Endodermal cell (in vitro differentiated cells): Measurements from ENCODE around the gene IMMP2L. TPM values are rescaled to one million over a fixed set of nuclear protein-coding genes. Genes with fewer than 3 reads are reported as not detected.

ENCODE experiments used
- DNase-seq: peaks from one replicate; pipeline ENCODE4 v3.0.0-alpha.2; 2017
- H3K27ac ChIP-seq: 2 replicates; pipeline ENCODE4 v1.5.1; 2013; ENCODE audit warnings: mild to moderate bottlenecking, low read depth, low read length, moderate library complexity
- H3K27me3 ChIP-seq: 2 replicates; pipeline ENCODE4 v1.6.1; 2013; ENCODE audit warnings: mild to moderate bottlenecking, low read length, moderate library complexity; ENCODE audit not compliant: insufficient read depth, control insufficient read depth, poor library complexity, severe bottlenecking
- H3K36me3 ChIP-seq: 2 replicates; pipeline ENCODE4 v1.7.0; 2013; ENCODE audit warnings: mild to moderate bottlenecking, low read length, moderate library complexity; ENCODE audit not compliant: control insufficient read depth, insufficient read depth
- H3K4me1 ChIP-seq: one replicate; pipeline ENCODE4 v1.7.0; 2013; ENCODE audit warnings: low read length; ENCODE audit not compliant: control insufficient read depth, insufficient read depth
- H3K4me3 ChIP-seq: 2 replicates; pipeline ENCODE4 v1.5.1; 2013; ENCODE audit warnings: mild to moderate bottlenecking, low read length, moderate library complexity
- H3K9ac ChIP-seq: 2 replicates; pipeline ENCODE4 v1.6.1; 2013; ENCODE audit warnings: mild to moderate bottlenecking, low read length, moderate library complexity; ENCODE audit not compliant: poor library complexity, severe bottlenecking; ENCODE audit errors: extremely low read depth
- H3K9me3 ChIP-seq: 2 replicates; pipeline ENCODE4 v1.6.1; 2013; ENCODE audit warnings: mild to moderate bottlenecking, low read length, moderate library complexity; ENCODE audit not compliant: control insufficient read depth
- H3K27ac Mint-ChIP-seq: 2 replicates; pipeline ENCODE4 v1.8.0; 2020; ENCODE audit warnings: mixed read lengths
- H3K27me3 Mint-ChIP-seq: 2 replicates; pipeline ENCODE4 v1.8.0; 2021; ENCODE audit warnings: mild to moderate bottlenecking, mixed read lengths; ENCODE audit not compliant: insufficient read depth
- H3K36me3 Mint-ChIP-seq: 2 replicates; pipeline ENCODE4 v1.8.0; 2020; ENCODE audit warnings: low read depth, mixed read lengths
- H3K4me1 Mint-ChIP-seq: 2 replicates; pipeline ENCODE4 v1.8.0; 2020; ENCODE audit warnings: mixed read lengths
- H3K4me3 Mint-ChIP-seq: 2 replicates; pipeline ENCODE4 v1.8.0; 2020; ENCODE audit warnings: mild to moderate bottlenecking, moderate library complexity, mixed read lengths
- H3K9me3 Mint-ChIP-seq: 2 replicates; pipeline ENCODE4 v1.8.0; 2020; ENCODE audit warnings: mild to moderate bottlenecking, mixed read lengths
- WGBS, 2 experiments: methylation state at CpG; one replicate each; pipeline versions ENCODE4 v1.1.5 to v1.1.7; 2013; ENCODE audit warnings: missing lambda C conversion rate in 2 of 2, mixed read lengths in 1 of 2; ENCODE audit not compliant: insufficient coverage in 1 of 2, insufficient read length in 1 of 2; 5-methylcytosine and 5-hydroxymethylcytosine counted together
- total RNA-seq, 2 donors: library from RNA; stranded (reverse); fragmentation: NEBNext Ultra II Directional in 1 of 2; extraction: Animal tissue kit (Norgen Biotek cat#: 25700) in 1 of 2; gene quantifications; 2 replicates in 1 of 2; 3 replicates in 1 of 2; pipeline ENCODE4 v1.2.1, GENCODE V29; 2021
- TF ChIP-seq, protein P1 (sequence below): fragments of 200-600 bp; sonication (generic); conservative IDR thresholded peaks from 2 replicates; pipeline ENCODE4 v1.5.0; 2021; ENCODE audit warnings: antibody characterized with exemption, mild to moderate bottlenecking

Gene IMMP2L
- total RNA-seq, 2 donors from 2014 or later, result 17.7 to 19.4 TPM

DNA sequence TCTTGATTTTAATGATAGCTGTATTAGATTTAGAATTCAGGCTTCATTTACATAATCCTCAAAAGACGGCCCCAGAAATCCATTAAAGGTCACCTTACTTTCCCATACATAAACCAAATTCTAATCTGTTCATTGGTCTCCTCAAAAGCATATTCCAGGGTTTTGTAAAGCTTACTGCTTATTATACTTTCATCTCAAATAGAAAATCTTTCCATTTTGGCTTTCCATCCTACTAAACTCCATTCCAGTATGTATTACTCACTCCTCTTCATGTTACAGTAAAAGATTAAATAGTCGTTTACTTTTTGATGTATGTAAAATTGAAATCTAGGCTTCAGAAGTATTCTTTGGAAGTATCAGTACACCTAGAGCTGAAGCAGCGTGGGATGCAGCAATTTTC lies 614.9 kb downstream of the IMMP2L start:
- no peaks in the 10 kb centered on the region for H3K36me3 Mint-ChIP-seq
- H3K27me3 ChIP-seq, result no peaks in the 10 kb centered on the region
- WGBS, 2 experiments, result 94 to 100% methylated on average over 1 to 3 of the region's 3 CpGs
- no peaks in the 10 kb centered on the region for H3K9me3 ChIP-seq
- H3K4me3 ChIP-seq, result no peak overlapping the region
- peaks cover 3% of the 10 kb centered on the region for H3K4me1 ChIP-seq
- H3K4me3 Mint-ChIP-seq, result no peak overlapping the region
- H3K27ac ChIP-seq, result no peak overlapping the region
- DNase-seq, result no peak
- TF ChIP-seq, protein P1, sequence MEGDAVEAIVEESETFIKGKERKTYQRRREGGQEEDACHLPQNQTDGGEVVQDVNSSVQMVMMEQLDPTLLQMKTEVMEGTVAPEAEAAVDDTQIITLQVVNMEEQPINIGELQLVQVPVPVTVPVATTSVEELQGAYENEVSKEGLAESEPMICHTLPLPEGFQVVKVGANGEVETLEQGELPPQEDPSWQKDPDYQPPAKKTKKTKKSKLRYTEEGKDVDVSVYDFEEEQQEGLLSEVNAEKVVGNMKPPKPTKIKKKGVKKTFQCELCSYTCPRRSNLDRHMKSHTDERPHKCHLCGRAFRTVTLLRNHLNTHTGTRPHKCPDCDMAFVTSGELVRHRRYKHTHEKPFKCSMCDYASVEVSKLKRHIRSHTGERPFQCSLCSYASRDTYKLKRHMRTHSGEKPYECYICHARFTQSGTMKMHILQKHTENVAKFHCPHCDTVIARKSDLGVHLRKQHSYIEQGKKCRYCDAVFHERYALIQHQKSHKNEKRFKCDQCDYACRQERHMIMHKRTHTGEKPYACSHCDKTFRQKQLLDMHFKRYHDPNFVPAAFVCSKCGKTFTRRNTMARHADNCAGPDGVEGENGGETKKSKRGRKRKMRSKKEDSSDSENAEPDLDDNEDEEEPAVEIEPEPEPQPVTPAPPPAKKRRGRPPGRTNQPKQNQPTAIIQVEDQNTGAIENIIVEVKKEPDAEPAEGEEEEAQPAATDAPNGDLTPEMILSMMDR, result no peak
- H3K4me1 Mint-ChIP-seq, result peaks cover 24% of the 10 kb centered on the region
- no peaks in the 10 kb centered on the region for H3K9me3 Mint-ChIP-seq
- H3K36me3 ChIP-seq, result no peaks in the 10 kb centered on the region
- H3K27me3 Mint-ChIP-seq, result no peaks in the 10 kb centered on the region
- no peak overlapping the region for H3K9ac ChIP-seq
- no peak overlapping the region for H3K27ac Mint-ChIP-seq

DNA sequence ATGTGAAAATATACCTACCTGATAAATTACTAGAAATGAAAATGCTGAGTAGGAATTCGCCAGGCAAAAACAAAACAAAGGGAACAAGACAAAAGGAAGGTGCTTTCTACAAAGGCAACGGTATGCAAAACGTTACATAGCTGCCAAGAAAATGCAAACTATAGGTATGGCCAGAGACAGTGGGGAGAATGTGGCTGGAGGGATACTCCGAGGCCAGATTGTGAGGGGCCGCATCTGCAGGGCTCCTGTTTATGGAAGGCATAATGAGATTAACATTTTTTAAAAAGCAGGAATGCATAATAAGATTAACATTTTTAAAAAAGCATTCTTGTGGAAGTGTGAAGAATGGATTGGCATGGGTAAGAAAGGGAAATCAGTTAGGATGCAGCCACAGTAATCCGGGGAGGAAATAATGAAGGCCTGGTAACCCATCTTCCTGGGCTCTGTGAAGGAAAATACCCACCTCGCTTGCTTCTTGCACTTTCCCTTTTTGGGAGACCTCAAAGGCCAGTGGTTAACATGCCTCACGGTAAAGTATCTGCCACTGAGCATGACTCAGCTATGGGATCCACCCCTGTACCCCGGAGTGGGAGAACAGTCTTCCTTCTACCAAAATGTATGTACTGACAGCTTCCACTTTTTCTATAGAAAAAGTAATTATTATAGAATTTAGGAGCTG lies 617.2 kb downstream of the IMMP2L start:
- TF ChIP-seq, protein P1, result no peak
- Mint-ChIP-seq H3K4me1 (peaks cover 30% of the 10 kb centered on the region), H3K36me3 (no peaks in the 10 kb centered on the region), H3K9me3 (no peaks in the 10 kb centered on the region), H3K4me3 (no peak overlapping the region), H3K27me3 (no peaks in the 10 kb centered on the region), H3K27ac (peak overlapping the region; percentile 11)
- 62 to 65% methylated on average over 6 to 9 of the region's 9 CpGs for WGBS, 2 experiments
- H3K36me3 ChIP-seq, result no peaks in the 10 kb centered on the region
- no peaks in the 10 kb centered on the region for H3K9me3 ChIP-seq
- no peak overlapping the region for H3K27ac ChIP-seq
- no peak overlapping the region for H3K9ac ChIP-seq
- H3K4me3 ChIP-seq, result no peak overlapping the region
- DNase-seq, result peak; percentile 60
- peaks cover 3% of the 10 kb centered on the region for H3K4me1 ChIP-seq
- no peaks in the 10 kb centered on the region for H3K27me3 ChIP-seq

DNA sequence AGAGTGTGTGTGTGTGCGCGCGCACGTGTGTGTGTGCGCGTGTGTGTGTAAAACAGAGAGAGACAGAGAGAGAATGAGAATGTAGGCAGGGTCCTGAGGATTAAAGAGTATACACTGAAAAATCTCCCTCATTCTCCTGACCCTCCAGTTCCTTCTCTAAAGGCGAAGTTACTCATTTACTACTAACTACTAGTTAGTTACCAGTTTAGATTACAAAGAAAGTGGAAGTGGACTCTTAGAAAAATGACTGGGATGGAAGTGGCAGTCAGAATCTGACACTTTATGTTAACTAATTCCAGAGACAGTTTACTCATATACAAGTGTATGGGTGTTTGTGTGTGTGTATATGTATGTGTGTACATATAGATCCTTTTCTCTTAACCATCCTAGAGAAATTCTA lies 617.8 kb downstream of the IMMP2L start:
- Histone ChIP-seq H3K4me3 (no peak overlapping the region), H3K9ac (no peak overlapping the region), H3K4me1 (peaks cover 4% of the 10 kb centered on the region), H3K36me3 (no peaks in the 10 kb centered on the region), H3K27ac (no peak overlapping the region), H3K9me3 (no peaks in the 10 kb centered on the region), H3K27me3 (no peaks in the 10 kb centered on the region)
- WGBS, 2 experiments, result 100% methylated on average over 6 of the region's 7 CpGs; no CpG with 5 or more reads in 1 of the 2 experiments
- Mint-ChIP-seq H3K27me3 (no peaks in the 10 kb centered on the region), H3K9me3 (no peaks in the 10 kb centered on the region), H3K4me3 (no peak overlapping the region), H3K4me1 (peaks cover 32% of the 10 kb centered on the region), H3K36me3 (no peaks in the 10 kb centered on the region), H3K27ac (no peak overlapping the region)
- DNase-seq, result no peak
- TF ChIP-seq, protein P1, result no peak
